B cell (primary cell): ENCODE results near the gene C7orf25.

ENCODE experiments used
- CTCF ChIP-seq: fragments of 200-600 bp; IDR thresholded peaks from one replicate; pipeline ENCODE4 v1.8.0; 2022; ENCODE audit warnings: antibody characterized with exemption, mild to moderate bottlenecking
- EZH2 ChIP-seq: IDR thresholded peaks from 2 replicates; pipeline ENCODE4 v1.6.1; 2012; ENCODE audit warnings: borderline replicate concordance, low read depth, mild to moderate bottlenecking, moderate library complexity, low read length; ENCODE audit not compliant: insufficient read depth, poor library complexity, severe bottlenecking

- TF ChIP-seq CTCF: no peak
- no peak for TF ChIP-seq EZH2
Measured at GRCh38 chr7:42946627-42946950, 34.7 kb upstream of the C7orf25 start.
